Stimulated activated CD4-positive, alpha-beta T cell treated with anti-CD3 and anti-CD28 coated beads, Interleukin-15, amount 100 ng/mL, for 1 hour (primary cell): ENCODE measurements around the gene TMEM184B.
A peak's percentile ranks its signal among the peaks of the same experiment; 100 is the strongest.

Experiments
- DNase-seq, 2 donors: peaks; one replicate each; pipeline ENCODE4 v3.0.0-alpha.2; 2020; ENCODE audit warnings: low read depth in 1 of 2, low spot score in 1 of 2

TMEM184B gene

GRCh38 chr22:38228326-38228872, 44.4 kb downstream of the TMEM184B start:
- no peak for DNase-seq

DNA sequence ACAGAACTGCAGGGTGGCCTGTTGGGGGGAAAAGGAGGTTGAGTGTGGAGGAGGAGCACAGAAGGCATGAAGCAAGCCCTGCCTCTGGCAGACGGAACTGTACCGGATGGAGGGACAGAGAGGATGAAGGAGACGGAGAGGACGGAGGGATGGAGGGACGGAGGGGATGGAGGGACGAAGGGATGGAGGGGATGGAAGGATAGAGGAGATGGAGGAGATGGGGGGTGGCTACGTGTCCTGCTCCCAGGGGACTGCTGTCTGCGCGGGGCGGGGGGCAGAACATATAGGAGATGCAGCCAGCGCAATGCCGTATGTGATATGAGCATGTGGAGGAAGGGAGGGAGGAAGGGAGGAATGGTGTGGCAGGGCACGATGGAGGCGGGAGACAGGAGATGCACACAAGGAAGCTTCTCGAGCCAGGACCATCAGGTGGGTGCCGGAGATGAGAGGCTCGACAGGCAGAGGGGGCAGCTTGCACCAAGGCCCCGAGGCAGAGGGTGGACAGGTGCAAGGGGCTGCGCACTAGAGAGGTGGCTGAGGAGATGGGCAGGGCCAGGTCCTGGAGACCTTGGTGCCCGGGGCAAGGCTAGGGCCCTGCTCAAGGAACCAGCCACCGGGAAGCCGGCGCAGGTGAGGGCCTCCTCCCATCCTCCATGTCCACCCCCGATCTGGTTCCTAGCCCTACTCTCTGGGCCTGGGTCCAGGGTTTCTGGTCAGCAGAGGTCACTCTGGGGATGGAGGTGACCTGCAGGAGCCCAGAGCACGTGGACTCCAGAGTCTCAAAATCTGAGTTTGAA, 45.8 kb downstream of the TMEM184B start:
- DNase-seq = no peak

DNA sequence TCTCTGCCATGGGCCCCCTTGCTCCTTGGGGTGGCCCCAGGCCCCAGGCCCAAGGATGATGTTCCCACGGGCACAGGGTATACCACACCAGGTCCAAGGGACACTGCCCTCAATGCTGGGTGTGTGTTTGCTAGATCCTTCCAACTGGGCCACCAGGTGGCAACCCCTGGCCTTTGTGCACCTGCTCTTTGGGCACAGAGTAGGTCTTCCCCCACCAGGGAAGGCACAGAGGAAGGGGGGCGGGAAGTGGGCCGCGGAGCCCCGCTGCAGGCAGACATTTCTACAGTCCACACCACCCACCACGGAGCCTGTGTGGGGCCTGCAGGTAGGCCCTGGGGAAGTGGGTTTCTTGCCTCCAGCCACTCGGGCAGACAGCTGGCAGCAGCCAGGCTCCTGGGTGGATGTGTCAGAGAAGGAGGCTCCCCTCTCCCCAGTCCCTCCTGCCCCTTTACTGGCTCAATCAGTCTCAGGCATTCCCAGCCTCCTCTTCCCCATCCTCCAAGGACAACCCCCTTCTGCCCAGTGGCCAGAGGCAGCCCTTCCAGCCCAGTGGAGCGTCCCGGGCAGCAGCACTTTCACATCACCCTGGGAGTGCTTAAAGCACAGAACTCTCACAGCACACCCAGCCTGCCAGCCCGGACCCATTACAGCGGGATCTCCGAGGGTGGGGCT, 49.4 kb downstream of the TMEM184B start:
- no peak for DNase-seq

DNA sequence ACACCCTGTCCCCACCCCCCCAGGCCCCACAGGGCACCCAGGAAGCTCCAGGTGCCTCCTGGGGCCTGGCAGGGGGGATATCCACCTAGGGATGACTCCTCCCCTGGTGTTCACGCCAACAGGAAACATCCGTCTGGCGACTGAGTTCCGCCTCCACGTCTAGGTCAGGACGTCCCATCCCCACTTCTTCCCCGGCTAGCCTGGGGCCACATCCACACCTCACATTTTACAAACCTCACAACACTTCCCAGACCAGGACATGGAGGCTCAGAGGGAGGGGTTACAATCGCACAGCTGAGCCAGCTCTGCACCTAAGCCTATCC, 50.1 kb downstream of the TMEM184B start:
- DNase-seq = no peak

DNA sequence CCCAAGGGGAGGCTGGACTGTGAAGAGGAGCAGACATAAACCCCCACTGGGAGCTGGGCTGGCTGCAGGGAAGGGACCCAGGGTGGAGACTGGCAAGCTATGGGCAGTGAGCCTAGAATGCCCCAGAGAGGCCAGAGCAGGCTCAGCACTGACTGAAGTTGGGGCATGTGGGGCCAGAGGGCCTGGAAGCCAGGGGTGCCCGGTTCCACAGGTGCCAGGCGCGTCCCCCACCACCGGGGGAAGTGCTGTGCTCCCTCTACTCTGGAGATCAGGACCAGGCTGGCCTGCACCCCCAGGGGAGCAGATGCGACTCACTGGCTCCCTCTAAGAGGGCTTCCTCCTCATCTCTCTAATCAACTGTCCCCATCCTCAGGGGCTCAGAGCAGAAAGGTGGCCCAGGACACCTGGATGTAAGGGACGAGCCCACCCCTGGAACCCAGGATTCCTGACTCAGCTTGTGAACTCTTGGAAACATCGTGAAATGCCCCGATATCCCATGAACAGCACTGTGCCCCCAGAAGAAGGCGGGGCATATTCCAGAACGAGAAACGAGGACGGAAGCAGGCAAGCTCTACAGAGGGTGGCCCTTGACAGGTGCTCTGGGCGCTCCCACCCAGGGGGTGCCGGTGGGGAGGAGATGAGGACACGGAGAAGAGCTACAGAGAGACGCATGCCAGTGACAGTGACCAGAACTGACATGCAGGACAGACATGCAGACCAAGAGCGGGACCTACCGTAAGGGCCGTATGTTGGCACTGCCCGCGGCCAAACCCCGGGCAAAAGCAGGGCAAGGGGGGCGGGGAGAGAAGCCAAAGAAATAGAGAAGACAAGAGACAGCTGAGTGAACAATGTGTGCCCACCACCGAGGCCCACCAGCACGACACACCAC, 50.7 kb downstream of the TMEM184B start:
- no peak for DNase-seq

DNA sequence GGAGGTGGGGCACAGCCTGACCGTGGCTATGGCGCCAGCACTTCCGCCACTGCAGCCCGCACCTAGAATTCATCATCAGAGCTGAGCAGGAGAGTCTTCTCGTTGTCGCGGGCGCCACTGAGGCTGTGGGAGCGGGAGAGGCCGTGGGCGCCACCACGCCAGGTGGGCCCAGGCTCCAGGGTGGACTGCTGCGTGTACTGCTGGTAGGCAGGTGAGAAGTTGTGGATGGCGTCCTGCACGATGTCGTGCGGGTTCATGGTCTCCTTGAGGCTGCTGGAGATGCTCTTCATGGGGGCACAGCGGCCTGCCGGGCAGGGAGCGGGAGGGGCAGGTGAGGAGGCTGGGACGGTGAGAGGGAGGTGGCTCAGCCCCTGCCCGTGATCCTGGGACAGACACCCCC, 51.4 kb downstream of the TMEM184B start:
- no peak for DNase-seq

DNA sequence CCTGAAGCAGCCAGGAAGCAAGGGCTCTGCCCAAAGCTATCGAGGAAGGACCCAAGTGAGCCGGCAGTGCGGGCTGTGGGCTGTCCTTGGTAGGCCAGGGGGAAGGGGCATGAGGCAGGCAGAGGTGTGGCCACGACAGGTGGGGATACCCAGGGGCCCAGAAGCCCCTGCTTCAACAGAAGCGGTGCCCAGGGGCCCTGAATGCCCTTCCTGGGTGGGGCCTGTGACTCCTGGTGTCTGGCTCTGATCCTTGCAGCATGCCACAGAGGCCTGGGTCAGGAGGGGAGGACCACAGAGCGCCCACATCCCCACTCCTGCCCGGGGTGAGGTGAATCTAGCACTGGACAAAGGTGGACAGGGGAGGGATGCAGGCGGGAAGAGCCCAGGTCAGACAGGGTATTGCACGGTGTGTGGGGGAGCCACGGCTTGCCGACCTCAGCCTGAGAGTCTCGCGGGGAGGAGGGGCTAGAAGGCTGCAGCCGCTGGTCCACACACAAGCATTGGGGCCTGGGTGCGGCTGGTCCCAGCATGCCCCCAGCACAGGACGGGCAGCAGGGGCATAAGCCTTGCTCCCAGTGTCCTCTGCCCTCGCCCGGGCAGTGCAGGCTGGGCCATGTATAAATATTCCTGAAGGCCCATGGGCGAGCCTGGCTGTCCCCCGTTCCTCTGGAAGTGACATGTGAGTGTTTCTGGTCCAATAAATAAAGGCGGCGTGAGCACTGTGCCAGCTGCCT, 52.0 kb downstream of the TMEM184B start:
- DNase-seq = no peak

DNA sequence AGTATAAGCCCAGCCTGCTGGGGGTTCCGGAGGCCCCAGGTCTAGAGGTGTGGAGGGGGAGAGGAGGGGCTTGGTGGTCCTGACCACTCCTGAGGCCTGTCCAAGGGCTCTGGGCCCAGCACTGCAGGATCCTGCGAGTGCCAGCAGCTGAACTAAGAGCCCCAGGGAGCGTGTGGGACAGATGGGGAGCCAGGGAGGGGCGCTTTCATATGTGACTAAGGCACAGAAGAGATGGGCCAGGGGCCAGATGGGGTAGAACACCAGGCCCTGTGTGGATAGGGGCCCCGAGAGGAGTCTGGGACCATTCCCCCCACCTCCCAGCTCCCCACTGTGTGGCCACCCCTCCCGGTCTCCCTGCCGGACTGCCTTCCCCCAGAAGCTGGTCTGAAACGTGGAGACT, 52.6 kb downstream of the TMEM184B start:
- DNase-seq = no peak

GRCh38 chr22:38219632-38220031, 53.2 kb downstream of the TMEM184B start:
- DNase-seq = no peak

DNA sequence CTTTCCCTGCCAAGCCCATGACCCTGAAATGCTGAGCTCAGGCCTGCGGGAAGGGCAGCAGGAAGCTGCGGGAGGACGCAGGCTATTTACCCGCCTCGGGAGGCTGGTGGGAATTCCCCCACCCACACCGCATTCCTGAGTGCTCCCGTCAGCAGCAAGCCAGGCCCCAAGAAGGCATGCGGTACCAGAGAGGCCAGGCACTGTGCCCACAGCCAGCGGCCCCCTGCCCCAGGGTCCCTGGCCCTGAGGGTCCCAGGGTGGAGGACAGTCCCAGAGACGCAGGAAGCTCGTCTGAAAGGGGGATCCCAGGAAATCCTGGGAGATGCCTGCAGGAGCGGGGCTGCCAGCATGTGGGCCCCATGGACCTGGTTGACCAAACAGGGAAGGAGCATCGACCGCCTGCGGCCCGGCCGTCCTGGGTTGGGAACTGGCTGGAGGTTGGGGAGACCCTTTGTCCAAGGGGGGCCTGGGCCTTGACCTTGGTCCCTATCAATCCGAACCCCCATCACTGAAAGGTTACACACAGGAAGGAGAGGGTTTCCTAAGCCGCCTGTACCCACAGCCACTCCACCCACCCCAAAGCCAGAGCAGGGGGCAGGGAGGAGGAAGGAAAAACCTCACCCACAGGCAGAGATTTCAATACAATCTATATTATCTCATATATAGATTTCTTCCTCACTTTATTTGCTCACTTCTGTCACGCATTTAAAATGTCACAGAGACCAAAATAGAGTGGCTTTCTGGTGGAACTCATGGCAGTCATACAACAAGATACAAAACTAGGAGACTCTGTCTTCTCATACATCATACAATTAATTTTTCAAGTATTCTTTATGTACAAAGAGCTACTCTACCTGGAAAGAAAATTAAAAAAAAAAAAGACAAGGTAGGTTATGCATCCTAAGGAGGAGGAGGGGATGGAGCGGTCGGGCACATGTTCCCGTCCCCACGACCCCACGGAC, 53.9 kb downstream of the TMEM184B start:
- peak in 1 of 2 donors; percentile 23 for DNase-seq

DNA sequence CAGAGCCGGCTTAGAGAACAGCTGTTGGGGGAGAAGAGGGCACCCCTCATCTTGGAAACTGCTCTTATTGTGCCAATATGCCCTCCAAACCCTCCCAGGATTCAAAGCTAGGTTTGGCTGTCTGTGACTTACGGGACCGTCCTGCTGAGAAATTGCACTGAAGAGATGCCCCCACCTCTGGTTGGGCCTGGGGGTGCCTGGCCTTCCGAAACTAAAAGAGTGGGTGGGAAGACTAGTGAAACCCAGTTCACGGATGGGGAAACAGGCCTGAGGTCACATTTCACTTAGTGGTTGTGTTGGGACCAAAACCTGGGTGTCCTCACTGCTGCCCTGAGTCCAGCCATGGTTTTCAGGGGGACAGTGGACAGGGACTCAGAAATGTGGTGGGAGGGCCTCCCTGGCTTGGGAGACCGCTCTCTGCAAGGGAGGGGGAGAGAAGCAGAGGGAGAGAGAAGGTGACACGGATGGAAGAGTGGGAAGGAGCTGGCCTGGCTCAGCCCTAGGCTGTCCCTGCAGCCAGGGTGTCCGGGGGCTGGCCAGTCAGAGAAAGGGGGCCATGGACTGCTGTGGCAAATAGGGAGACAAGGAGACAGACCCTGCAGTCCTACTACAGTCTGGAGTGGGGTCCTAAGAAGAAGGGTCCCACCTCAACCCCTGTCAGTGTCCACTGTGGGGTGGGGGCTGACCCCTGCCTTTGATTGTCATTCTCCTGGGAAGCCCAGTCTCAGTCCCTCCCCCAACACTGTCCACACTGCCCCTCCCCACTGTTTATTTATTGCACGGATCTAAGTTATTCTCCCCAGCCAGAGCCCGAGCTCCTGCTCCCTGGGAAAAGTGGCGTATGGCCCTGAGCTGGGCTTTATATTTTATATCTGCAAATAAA, 57.4 kb downstream of the TMEM184B start:
- DNase-seq = no peak

GRCh38 chr22:38214302-38215056, 58.3 kb downstream of the TMEM184B start:
- peak; percentile 52 to 54 for DNase-seq

DNA sequence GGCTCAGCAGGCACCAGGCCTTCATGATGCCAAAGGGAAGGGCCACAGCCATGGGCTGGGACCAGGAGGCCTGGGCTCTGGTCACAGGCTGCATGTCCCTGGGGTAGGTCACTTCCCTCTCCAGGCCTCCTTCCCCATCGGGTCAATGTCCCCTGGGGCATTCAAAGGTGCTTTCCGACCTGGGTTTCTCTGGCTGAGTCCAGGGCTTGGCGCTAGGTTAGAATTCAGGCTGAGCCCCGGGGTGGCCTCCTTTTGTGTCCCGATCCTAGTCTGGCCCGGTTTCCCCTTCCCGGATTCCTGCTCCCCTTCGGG, 58.9 kb downstream of the TMEM184B start:
- no peak for DNase-seq

- DNase-seq = no peak
These were observed 59.4 kb downstream of the TMEM184B start for GRCh38 chr22:38213319-38213989.

- no peak for DNase-seq
These were observed 60.4 kb downstream of the TMEM184B start for GRCh38 chr22:38212442-38212841.

GRCh38 chr22:38211556-38211955, 61.3 kb downstream of the TMEM184B start:
- DNase-seq = no peak

GRCh38 chr22:38208551-38208968, 64.2 kb downstream of the TMEM184B start:
- no peak for DNase-seq
